Measurements from ENCODE around the gene ZNF426.

ZNF426 gene

GRCh38 chr19:9494096-9494495, 44.3 kb downstream of the ZNF426 start:
- DNase-seq = no peak

- no peak for DNase-seq
Measured at GRCh38 chr19:9487016-9487415, 51.4 kb downstream of the ZNF426 start.

GRCh38 chr19:9485140-9485539, 53.3 kb downstream of the ZNF426 start:
- no peak for DNase-seq

DNA sequence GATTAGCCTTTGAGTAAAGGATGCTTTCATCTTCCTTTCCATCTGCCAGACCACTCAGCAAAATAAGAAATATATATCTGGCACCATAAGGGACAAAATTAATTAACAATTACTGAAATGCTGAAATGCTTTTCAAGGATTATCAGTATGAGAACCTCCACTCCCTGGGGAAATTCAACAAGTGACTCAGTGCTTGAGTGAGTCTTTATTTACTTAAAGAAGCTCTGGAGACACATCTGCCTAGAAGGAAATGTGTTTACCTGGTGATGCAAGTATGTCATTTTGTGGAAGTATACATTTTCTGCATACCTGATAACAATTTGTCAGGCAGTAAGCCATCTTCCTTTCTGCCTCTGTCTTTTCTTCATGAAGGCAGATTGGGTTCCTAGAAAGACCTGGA, 63.5 kb downstream of the ZNF426 start:
- no peak for DNase-seq

Measured in MV-4-11 (cell line).